Stimulated activated CD8-positive, alpha-beta memory T cell treated with anti-CD3 and anti-CD28 coated beads, Interleukin-15, amount 100 ng/mL, for 24 hours (primary cell): Measurements from ENCODE around the gene ZNF148.

ENCODE experiments used
- DNase-seq: peaks from one replicate; pipeline ENCODE4 v3.0.0-alpha.2; 2020; ENCODE audit warnings: low read depth

The ZNF148 gene

DNA sequence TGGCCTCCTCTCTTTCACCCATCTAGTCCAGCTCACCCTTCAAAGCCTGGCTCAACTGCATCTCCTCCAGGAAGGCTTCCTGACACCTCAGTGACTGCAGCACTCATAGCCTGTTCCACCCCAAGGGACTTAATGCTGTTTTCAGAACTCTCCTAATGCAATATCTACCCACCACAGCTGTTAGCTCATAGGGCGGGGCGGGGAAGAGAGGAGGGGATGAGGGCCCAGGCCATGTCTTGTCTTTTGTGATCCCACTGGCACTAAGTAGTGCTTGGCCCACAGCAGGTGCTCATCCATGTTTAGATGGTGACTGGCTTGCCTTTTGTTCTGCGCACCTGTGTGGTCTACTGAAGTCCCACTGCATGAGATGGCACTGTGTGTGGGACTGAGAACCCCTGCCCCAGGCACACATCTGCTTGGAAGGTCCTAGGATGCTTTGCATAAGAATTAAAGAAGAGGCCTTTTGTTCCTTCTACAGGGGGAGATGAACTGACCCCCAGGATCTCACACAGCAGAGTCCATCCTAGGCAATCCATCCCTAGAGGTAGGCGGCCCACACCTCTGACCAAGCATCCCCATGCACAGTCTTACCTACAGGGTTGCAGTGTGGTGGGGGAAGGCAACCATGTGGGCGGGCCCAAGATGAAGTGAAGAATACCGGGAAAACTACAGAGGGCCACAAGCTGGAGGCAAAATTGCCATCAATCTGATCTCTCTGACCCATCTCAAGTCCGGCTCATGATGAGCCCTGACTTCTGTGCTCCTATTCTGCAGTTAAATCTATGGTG, 185.6 kb downstream of the ZNF148 start:
- DNase-seq: no peak

DNA sequence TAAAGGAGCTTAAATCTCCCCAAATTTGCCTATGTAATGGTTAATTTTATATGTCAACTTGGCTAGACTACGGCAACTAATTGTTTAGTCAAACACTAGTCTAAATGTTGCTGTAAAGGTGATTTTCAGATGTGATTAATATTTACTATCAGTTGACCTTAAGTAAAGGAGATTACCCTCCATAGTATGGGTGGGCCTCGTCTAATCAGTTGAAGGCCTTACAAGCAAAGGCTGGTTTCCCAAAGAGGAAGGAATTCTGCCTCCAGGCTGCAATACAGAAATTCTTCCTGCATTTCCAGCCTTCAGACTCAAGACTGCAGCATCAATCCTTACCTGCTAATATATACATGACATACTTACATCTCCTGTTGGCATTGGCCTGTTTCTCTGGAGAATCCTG, 186.2 kb downstream of the ZNF148 start:
- no peak for DNase-seq

DNA sequence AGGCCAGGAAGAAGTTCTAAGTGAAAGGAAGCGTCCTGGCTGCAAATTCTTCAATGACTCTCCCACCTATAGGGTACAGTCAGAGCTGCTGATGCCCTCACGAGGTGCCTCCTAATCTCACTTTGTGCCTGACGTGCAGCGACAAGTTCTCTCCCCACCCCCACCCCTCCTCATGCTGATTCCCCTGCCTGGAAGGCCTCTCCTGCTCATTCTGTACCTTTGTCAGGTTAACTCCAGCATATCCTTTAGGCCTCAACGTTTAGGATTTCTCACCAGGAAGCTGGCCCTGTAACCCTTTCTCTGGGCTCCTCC, 187.6 kb downstream of the ZNF148 start:
- no peak for DNase-seq

DNA sequence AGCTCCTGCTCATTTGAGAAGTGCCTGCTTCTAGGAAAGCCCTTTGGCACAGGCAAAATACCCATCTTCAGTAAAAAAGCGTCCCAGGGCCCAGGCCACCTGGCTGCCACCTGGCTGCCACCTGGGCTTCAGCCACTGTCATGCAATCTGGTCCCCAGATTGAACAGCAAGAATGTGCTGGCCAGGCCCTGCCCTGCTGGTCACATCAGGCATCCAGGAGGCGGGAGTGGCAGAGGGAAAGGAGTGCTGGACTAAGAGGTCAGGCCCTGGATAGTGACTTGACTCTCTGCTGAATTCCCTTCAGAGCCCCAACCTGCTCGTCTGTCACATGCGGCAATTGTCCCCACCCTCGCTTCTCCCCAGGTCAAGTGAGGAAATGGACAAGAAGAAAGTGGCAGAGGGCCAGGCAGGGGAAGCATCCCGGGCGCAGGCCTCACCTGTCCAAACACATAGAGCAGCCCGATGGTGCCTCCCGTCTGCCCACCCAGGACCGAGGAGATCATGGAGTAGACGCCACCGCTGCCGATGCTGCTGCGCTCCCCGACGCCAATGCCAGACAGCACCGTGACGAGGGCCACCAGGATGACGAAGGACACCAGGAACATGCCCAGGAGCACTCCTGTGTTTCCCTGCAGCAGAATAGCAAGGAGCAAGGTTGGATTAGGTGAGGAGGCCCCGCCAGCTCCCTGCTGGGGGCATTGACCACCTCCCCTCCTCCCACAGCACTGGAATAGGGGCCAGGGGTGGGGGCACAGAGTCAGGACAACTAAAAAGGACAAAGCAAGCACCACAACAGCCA, 188.1 kb downstream of the ZNF148 start:
- DNase-seq: no peak

DNA sequence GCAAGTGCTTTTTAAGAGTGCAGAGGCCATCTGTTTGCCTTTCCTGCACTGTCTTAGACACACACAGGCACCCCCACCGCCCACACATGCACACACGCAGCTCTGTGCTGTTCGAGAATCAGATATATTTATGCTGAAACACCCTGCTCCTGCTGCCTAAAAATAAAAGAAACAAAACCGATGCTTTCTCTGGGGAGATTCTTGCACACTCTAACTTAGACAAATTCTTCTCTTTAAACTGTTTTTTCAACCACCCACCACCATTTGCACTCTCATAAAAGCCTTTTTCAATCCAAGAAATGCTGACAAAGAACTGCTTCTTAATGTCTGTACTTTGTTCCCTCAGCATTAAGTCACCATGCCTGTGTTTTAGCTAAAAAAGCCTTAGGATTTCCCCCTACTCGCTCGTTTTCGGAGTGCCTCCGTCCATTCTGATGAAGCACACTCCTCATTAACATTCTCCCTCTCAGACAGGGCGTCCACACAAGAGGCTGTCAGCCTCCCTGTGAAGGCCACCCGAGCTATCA, 188.8 kb downstream of the ZNF148 start:
- no peak for DNase-seq

DNA sequence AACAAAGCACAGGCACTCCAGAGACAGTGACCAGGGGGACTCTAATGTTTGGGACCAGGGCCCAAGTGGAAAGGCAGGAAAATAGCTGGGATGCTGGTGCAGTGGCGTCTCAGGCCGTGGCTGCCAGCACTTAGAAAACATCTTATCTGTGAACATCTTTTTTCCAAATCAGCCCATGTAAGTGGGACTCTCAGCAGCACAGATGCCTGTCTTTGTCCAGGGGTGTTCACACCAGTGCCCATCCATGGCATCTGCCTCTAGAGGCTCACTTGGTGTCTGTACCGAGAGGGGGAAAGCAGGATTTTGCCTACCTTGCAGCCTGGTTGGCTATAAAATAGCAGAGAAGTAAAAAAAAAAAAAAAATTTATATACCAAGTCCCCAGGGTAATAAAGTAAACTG, 189.3 kb downstream of the ZNF148 start:
- DNase-seq: no peak

DNA sequence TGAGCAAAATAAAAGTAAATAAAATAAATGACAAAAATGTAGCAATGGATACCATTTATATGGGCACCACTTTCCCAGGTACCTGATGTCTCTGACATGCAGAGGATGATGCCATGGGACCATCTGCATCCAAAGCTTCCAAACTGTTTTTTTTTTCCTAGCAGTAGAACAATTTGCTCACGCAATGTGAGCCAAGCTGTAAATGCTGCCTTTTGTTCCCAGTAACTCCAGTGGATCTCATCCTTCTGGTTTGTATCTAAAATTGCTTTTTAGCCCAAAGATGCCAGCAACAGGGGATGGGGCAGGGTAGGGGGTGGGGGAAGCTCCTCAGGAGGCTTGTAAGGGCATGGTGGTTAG, 195.3 kb downstream of the ZNF148 start:
- no peak for DNase-seq

DNA sequence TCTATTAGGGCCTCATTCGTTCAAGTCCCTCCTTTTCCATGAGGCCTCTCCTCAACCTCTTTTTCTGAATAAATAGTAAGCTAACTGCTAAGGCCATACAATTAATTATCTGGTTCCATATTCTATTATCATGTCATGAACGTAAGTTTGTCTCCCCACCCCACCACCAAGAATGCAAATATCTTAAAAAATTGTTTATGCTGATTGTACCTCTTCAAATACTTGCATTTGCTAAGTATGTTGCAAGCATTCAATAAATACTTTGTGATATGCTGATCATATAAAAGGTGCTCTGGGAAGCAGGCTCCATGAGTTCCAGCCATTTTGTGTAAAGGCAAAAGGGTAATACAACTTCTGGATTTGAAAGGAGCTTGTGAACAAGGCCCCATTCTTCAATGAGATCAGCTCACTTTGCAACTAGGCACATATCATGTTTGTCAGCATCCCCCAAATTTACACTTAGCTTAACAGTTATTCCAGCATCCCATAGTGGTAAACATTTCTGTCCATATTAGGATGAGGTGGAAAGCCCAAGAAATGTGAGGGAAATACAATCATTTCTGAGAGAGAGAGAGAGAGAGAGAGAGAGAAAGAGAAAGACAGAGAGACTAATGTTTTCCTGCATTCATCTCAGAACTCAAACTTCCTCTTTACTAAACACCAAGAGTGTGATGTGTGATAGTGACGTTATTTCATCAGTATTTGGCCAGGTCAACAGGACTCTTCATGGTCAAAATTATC, 195.8 kb downstream of the ZNF148 start:
- DNase-seq: no peak

DNA sequence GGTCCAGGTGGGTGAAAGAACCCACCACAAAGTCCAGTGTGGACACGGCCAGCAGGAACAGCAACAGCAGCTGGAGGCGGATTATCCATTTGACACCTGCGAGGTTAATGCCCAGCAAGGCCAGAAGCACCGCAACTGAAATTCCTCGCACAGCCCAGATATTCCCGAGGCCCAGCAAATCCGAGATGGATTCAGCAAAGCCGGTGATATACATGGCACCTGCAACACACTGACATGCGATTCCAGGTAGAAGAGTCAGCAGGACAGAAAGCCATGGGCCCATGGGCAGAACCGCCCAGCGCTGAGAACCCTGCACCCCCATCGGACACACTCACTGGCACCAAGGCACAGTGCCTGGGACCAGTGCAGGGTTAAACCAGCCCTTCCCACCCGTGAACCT, 197.4 kb downstream of the ZNF148 start:
- DNase-seq: no peak
